Non-pigmented ciliary epithelial cell (primary cell): Measurements from ENCODE around the gene PSME2.
A peak's percentile ranks its signal among the peaks of the same experiment; 100 is the strongest.

ENCODE experiments used
- DNase-seq: peaks from one replicate; pipeline ENCODE4 v3.0.0-alpha.2; 2010; ENCODE audit warnings: low read depth

Gene PSME2, protein sequence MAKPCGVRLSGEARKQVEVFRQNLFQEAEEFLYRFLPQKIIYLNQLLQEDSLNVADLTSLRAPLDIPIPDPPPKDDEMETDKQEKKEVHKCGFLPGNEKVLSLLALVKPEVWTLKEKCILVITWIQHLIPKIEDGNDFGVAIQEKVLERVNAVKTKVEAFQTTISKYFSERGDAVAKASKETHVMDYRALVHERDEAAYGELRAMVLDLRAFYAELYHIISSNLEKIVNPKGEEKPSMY

DNA sequence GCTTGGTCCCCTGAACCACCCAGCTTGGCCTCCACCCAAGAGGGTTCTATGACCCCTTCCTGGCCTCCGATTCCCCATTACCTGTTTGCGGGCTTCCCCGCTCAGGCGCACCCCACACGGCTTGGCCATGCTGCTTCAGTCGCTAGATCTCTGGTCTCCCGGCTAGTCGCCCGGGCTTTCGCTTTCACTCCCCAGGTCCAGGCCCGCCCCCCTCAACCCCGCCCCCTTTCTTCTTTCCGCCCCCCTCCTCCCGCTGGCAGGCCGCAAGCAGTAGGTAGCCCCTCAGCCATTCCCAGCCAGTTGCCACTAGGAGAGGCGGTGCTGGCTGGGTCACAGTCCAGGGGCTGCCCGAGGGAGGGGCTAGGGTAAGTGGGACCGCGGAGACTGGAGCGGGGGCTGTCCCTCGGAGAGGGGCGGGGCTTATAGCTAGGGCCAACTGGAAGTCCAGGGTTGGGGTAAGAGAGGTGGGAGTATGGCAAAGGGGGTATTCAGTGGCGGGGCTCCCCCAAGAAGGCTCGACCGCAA lies at the start of gene PSME2:
PSME2 (minus strand) TSS at position 158 of the 525 bp plus-strand sequence; CDS start at position 129, 29 bp downstream.
- DNase-seq, result peak; percentile 83

DNA sequence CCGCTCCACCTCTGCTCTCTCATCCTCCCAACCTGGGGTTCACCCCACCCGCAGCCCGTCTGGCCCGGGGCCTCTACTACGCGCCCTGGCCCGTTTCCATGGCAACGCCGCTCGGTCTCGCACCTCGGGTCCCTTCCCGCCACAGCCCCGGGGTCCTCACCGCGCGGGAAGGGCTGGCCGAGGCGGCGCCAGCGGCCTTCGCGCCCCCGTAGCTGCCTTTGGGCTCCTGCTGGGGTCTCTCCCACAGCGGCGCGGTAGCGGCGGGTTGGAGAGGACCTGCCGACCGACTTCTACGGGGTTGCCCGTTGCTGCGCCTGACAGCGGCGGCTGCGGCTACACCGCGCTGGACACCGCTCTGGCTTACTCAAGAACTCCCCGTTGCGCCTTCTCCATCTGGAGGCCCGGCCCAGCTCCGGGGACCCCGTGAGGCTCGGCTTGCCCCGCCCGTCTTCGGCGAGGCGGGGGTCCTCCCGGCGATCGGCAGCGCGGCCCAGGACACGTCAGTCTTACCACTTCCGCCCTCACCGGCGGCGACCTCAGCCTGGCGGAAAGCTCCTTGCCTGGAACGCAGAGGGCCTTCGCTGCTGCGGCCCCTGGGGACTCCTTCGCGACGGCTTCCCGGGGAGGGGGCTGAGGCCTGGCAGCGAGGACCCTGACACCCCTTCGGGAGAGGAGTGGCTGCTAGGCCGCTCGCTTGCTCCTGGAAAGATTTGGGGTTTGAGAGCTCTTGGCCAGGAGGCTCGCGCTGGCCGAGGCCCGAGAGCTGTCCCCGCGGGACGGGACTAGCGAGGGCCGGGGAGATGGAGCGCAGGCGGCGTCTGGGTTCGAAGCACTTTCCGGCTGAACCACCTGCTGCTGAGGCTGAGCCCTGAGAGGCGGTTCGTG lies 49.0 kb upstream of the PSME2 start, which contains the start of gene TM9SF1:
TM9SF1 (minus strand) TSS at position 256 of the 885 bp plus-strand sequence. CDS start 422 bp downstream, outside the sequence.
- DNase-seq, result peak; percentile 47

DNA sequence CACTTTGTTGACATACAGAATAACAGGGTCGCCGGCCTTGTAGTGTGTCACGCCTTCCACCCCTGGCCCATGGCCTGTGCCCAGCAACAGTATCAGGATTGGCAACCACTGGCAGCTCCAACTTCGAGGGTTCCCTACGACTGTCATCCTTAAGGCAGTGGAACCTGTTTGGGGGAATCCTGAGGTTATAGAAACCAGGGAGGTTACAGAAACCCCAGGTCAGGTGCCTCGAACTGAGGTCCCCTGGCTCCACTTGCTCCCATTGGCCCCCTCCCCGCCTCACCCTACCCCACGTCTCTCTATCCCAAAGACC lies 48.4 kb upstream of the PSME2 start:
- no peak for DNase-seq

DNA sequence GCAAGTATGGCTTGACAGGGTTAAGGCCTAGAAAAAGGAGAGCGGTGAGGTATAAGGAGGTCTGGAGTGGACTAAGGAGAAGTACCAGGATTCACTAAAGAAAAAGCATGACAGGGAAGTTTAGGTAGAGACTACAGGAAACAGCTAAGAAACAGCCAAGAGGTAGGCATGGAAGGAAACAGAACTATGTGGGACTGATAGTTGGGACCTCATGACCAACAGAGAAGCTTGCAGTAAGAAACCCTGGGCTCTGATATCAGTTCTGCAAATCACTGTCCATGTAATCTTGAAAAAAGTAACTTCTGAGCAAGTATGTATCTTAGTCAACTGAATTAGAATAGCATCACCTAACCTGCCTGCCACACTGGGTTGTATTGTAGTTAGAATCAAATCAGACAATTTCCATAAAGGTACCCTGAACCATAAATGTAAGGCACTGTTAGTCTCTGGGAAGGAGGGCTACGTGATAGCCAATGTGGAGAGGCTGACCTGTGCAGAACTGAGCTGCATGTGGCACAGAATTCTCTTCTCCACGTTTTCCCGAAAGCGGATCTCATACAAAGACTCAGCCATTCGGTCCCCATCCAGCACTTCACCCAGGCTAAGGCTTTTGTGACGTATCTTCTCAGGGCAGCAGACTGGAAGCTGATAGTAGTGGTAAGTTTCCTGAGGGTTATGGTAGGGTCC lies 47.9 kb upstream of the PSME2 start:
- no peak for DNase-seq

DNA sequence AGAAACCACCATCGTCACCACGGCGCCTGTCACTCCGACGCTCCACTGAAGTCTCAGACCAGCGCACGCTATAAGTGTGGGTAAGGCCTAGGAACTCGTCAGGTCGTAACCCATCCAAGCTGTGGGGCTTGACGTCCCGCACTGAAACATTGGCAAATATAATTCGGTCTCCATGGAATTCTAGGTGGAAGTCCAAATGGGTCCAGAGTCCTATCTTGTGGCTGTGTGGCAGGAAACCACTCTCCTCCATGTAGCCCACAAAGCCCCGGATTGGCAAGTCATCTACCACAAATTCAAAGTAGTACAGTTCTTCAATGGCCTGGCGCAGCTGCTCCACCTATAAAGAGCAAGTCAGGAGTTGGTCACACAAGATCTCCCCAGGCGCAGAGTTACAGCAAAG lies 46.5 kb upstream of the PSME2 start:
- no peak for DNase-seq

DNA sequence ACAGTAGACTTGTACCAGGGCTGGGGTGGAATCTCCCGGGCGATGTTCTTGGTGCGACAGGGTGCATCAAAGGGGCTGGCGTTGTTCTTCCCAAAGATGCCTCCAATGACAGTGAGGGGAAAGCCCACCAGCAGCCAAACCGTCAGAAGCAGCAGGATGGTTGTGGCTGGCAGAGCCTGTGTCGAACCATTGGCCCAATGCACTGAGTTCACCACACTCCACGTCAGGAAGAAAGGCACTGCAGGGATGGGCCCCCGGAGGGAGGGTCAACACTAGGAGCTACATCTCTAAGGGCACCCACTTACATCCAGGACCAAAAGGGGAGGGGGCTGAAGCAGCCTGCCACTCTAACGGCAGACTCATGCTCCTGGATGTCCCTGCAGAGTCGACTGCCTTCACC lies 44.0 kb upstream of the PSME2 start:
- DNase-seq, result no peak

DNA sequence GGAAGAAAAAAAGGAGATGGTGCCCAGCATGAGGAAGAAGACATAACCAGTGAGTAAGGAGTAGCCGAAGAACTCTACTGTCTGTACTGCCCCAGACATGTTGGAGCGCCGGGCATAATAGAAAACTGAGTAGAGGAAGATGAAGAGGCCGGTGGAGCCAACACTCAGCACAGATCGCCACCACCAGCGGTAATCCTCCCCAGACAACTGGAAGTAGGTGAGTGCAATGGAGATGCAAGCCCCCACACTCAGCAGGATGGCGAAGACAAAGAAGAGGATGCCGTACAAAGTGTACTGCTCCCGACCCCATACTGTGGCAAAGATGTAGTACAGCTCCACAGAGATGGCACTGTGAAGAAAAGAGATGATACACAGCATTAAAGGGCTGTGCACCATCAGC lies 43.0 kb upstream of the PSME2 start:
- DNase-seq, result no peak

DNA sequence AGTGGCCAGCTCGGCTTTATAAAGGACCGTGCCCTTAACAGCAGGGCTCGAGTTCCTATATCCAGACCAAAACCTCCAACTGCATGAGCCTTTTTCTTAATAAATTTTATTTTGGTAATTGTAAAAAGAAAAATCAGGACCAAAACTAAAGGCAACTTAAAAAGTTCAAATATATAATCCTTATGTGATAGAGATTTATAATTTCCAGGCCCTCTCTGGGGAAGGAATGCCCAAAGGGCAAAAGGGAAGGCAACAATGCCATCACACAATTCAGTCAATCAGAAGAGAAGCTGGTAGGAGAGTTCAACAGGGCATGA lies 42.6 kb upstream of the PSME2 start:
- no peak for DNase-seq

DNA sequence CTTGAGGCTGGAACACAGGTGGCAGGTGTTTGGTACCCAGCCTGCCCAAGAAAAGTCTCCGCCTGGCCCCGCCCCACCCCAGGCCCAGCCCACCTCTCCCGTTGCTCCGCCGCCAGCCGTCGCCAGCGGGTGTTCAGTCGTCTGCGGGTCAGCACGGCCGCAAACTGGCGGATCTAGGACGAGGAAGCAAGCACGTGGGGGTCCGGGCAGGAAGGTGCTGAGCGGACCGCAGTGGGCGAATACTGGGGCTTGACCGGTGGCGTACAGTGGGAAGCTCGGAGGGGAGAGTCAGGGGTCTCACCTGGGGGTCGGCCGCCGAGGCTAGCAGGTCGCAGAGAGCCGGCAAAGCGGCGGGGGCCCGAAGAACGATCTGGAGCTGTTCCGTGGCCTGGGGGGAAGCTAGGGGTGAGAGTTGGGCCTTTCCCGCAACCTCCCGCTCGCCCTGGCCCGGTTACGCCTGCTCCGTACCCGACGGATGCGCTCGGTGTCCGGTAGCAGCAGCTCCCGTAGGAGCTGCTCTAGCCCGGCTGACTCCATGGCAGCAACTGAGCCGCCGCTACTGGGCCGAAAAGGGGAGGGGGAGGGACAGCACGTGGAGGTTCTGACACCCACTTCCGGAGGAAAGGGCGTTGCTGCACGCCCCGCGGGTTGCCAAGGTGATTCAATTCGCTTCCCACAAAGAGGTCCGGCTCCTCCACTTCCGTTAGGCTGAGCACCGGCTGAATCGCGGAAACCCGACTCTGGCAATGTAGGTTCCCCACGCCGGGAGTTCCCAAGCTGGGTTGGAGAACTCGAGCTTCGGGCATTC lies 42.0 kb upstream of the PSME2 start, which contains the start of gene IPO4:
IPO4 (minus strand) TSS at position 566 of the 808 bp plus-strand sequence; CDS start at position 537, 29 bp downstream.
- DNase-seq, result peak; percentile 92

DNA sequence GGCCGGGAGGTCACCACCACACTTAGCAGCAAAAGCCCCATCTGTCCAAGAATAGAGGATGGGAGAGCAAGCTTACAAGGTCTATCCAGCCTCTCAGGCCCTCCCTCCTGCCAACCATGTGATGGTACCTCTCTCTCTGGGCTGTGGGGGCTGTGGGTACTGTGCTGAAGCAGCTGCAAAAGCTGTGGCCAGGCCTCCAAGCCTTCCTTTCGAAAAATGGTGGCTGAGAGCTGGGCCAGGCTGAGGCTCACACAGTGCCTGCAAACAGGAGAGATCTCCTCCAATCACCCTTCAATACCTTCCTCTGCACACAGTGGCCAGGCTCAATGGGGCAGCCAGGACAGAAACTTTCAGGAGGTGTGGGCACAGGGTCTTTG lies 41.1 kb upstream of the PSME2 start:
- DNase-seq, result no peak

DNA sequence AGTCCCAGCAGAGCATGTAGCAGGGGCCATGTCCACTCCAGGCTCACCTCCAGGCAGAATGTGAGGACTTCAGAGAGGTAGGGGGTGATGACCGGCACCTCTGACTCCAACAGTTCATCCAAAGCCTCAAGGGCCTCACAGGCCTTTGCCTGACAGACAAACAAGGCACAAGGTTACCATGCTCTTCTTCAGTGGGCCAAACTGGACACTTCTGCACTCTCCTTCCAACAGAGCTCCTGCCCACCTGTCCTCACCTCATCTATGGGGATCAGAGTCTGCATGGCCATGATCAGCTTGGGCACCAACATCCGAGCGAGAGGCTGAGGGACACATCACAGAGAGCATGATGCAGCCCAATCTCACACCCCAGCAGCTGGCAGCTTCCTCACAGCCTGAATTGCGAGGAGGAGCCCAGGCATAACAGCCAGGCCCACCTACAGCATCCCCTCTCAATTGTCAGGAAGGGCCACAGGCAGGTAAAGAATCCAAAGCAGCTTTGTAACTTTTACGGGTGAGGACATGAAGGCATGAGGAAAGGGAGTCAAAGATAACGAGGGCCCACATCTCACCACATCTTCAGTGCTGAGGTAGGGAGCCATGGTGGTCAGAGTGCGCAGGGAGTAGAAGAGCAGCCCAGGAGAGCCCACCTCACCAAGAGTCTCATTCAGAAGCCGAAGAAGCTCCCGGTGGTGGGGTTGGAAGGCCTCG lies 40.6 kb upstream of the PSME2 start:
- DNase-seq, result no peak

DNA sequence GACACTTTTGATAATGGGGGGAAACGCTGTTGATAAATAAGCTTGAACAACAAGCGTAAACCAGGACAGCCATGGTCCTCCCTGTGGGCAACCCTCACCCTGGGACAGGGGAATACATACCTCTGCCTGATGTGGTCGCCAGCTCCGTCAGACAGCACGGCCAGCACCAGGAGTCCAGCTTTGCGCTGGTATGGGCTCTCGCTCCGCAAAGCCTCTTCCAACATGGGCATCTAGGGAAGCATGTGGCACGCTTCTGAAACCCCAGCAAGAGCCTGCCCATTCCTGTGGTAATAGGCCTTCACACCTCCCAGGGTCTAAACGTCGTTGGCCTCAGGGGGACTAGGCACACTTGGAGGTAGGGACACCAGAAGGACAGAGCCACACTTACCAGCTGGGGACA lies 39.3 kb upstream of the PSME2 start:
- DNase-seq, result no peak

DNA sequence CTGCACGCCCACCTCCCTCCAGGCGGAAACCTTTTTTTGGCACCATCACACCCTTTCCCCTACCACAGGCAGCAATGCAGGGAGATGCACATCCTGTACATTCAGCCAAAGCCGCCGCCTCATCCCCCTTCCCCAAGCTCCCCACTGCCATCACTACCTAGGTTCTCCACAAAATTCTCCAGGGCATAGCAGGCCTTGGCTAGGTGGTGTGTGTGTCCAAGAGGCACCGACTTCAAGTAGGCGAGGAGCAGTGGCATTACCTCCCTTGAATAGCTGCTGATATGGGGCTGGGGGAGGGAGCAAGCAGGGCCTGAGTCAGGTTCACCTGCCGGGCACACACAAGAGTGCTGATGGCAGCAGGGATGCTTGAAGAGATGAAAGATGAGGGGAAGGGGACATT lies 38.6 kb upstream of the PSME2 start:
- no peak for DNase-seq

DNA sequence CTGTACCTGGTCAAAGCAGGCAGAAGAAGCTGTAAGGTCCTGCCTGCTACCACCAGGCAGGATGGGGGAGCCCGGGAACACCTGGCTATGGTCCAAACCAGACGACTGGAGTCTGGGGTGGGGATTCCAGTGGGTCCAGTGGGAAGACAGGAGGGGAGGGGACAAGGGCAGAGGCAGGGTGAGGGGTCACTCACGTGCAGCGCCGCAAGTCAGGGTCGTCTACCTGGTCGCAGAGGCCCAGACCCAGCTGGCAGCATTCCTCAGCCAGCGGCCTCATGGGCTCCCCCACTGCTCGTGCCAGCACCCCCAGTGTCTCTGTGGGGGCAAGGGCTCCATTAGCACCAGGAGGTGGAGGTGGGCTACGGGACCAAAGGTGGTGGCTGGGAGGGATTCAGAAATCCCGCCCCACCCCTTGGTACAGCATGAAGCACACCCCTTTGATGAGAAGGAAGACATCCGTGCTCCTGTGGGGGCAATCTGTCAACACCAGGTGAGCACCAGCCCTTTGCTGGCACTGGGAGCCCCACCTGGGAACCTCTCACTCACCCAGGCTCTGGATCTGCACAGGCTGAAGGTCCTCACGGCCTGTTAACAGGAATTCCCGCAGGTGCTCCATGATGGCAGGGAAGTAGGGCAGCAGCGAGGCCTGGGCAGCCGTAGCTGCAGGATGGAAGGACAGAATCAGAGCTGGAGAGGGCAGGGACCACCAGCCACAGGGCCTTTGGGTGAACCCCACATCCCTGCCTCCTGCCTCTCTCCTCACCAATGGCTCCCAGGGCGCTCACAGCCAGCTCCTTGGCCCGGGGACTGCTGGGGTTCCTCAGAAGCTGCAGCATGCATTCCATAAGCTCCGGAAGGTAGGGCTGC lies 37.9 kb upstream of the PSME2 start:
- DNase-seq, result no peak

DNA sequence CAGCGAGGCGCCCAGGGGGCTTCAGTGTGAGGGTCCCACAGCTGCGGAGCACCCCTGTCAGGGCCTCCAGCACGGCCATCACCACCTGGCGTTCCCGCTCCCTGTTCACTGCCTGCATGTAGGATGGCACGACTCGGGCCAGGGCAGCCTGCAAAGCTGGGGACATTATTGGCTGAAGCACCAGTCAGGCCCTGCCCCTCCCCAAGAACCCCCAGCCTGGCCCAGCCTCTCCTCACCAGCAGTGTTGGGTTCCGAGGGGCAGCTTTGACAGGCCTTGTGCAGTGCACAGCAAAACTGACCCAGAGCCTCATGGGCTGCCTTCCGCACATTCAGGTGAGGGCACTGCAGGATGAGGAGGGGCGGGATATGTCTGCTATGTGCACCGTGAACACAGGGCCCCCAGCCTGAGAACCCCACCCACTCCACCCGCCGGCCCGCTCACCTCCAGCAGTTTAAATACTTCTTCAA lies 36.6 kb upstream of the PSME2 start:
- no peak for DNase-seq

DNA sequence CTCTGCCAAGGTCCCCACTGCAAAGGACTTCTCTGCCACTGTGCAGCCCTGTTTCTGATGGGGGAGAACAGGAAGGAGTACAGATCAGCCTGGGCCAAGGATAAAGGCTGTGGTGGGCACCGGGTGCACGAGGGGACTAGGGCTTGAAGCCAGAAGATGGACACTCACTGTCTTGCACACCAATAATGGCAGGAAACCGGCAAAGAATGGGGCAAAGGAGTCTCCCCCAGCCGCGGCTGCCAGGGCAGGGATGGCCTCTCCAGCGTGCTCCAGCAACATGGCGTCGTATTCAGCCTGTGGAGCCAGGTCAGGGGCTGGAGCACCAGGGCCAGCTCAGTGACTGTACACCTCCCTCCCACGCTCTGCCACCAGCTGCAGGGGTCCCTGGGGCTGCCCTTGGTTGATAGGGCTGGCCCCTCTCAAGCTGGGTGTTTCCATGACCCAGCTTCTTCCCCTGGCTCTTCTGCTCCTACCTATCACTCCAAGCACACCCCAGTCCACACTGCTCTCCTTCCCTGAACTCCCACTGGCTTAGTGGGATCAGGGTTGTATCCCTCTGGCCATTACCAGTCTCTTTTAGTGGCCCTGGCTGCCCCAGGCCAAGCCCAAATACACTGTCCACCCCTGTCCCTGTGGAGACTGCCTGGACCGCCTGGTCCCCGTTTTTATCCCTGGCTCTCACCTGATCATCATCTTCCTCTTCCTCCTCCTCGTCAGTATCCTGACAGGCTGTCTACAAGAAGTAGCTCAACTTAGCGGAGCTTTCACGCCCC lies 35.9 kb upstream of the PSME2 start:
- no peak for DNase-seq

DNA sequence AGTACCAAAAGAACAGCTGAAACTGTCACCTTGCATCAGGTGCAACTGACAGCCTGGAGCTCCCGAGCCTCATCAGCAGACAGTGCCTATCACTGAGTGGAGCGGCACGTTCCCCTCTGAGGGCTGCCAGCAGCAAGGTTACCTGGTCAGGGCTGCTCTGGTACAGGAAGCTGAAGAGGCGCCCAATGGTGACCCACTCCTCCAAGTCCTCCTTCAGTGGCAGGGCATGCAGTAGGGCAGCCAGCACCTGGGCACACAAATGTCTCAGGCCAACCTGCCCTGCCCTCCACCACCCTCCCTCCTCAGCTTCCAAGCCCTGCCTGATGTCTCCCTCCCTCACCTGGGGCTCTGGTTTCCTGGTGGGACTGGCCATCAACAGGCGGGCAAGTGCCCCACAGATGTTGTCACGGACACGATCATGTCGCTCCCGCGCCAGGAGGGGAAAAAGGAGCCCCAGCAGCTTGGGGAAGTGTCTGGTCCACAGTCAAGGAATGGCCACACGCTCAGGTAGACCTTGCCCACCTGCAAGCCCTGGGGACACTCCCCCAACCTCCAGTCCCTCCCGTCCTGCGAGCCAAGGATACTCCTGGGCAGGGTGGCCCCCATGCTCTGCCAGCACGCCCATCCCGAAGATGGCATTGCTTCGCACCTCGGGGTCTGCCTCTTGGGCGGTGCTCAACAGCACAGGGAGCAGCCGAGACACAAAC lies 35.1 kb upstream of the PSME2 start:
- no peak for DNase-seq

DNA sequence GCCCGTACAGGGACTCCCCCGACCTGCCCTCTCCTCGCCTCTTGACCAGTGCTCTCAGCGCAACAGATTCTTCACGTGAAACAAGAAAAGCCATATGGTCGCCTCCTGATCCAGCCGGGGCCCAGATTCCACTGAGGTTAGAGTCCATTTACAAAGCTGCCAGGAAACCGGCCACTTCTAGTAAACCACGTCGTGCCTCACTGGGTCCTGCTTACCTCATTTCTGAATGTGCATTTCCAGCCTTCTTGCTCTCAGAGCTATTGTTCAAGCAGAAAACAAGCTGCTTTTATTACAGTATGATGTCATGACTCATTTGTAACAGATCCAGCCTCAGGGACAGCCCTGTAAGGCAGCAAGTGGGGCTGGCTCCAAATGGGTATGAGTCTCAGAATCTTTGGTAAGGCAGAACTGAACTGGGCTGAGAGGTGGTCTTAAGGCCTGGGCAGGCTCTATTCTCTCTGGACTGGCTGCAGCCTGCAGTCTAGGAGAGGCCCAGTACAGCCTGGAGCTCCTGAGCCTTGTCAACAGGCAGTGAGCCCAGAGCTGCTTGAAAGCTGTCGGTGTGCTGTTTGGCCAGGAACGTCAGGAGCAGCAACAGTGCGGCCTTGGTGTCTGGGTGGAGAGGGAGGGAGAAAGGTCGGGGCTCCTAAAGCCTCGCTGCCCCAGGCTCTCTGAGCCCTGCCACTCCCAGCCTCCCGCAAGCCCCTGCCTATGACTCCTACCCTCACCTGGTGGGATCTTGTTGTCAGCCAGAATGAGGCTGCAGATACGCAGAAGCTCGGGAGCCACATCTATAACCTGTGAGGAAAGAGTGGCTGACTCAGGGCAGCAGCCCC lies 33.8 kb upstream of the PSME2 start:
- DNase-seq, result peak; percentile 60
